Measurements from ENCODE around the gene ATG9B.
A peak's percentile ranks its signal among the peaks of the same experiment; 100 is the strongest.

The ATG9B gene

GRCh38 chr7:151009327-151010036 is 14.8 kb downstream of the ATG9B start:
- no peak for DNase-seq
- in situ Hi-C loops (cut with HindIII; ENCODE audit: low pct_ligation_motif_present, low sequenced_read_pairs) = no loop called here
- Histone ChIP-seq H3K27me3 (replicated peaks) (peaks cover 6% of the 10 kb centered on the region), H3K36me3 (replicated peaks) (no peaks in the 10 kb centered on the region), H3K27ac (no peak overlapping the region), H3K4me3 (ENCODE audit: low read depth, low read length) (no peak overlapping the region)
- no peak for TF ChIP-seq CTCF (IDR thresholded peaks at IDR 0.05; ENCODE audit: low read depth, low read length, missing control alignments)

DNA sequence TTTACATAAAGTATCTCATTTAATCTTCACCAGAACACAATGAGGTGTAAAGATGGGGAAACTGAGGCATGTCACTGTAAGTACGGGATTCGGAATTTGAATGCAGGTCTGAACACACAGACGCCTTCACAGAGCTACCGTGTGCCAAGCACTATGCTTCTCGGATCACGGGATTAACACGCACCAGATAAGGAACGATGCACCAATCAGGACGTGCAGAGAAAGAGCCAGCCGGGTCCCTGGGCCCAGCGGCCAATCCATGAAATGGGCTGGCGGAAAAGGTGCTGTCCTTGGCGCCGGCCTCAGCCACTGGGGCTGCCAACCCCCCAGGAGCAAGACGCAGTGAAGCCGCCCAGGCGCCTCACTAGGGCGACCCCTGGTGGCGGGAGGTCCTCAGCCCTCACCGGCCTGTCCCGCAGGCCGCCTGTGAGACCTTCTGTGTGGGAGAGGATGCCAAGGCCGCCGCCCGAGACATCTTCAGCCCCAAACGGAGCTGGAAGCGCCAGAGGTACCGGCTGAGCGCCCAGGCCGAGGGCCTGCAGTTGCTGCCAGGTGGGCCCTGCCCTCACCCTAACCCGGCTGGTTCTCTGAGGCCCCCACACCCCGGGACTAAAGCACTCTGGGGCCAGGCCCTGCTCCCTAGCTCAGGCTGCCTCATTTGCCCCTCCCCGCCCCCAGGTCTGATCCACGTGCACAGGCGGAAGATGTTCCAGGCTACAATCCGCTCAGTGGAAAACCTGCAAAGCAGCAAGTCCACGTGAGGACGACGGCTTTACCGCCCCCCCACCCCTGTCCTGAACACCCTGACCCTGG is 15.6 kb downstream of the ATG9B start:
- H3K27ac ChIP-seq = no peak overlapping the region
- in situ Hi-C loops (cut with HindIII; ENCODE audit: low pct_ligation_motif_present, low sequenced_read_pairs) = no loop called here
- no peak for DNase-seq
- H3K36me3 ChIP-seq (replicated peaks) = no peaks in the 10 kb centered on the region
- H3K27me3 ChIP-seq (replicated peaks) = peaks cover 6% of the 10 kb centered on the region
- peak overlapping the region; percentile 2 for H3K4me3 ChIP-seq (ENCODE audit: low read depth, low read length)
- peak; percentile 85 for TF ChIP-seq CTCF (IDR thresholded peaks at IDR 0.05; ENCODE audit: low read depth, low read length, missing control alignments)

GRCh38 chr7:151008143-151008510 is 16.2 kb downstream of the ATG9B start:
- H3K36me3 ChIP-seq (replicated peaks) = no peaks in the 10 kb centered on the region
- TF ChIP-seq CTCF (IDR thresholded peaks at IDR 0.05; ENCODE audit: low read depth, low read length, missing control alignments) = no peak
- H3K27me3 ChIP-seq (replicated peaks) = peaks cover 6% of the 10 kb centered on the region
- DNase-seq = no peak
- H3K27ac ChIP-seq = no peak overlapping the region
- H3K4me3 ChIP-seq (ENCODE audit: low read depth, low read length) = no peak overlapping the region
- in situ Hi-C loops (cut with HindIII; ENCODE audit: low pct_ligation_motif_present, low sequenced_read_pairs) = no loop called here

GRCh38 chr7:151007469-151007898 is 16.8 kb downstream of the ATG9B start:
- H3K4me3 ChIP-seq (ENCODE audit: low read depth, low read length) = no peak overlapping the region
- no peaks in the 10 kb centered on the region for H3K36me3 ChIP-seq (replicated peaks)
- in situ Hi-C loops (cut with HindIII; ENCODE audit: low pct_ligation_motif_present, low sequenced_read_pairs) = no loop called here
- no peak for TF ChIP-seq CTCF (IDR thresholded peaks at IDR 0.05; ENCODE audit: low read depth, low read length, missing control alignments)
- H3K27ac ChIP-seq = no peak overlapping the region
- H3K27me3 ChIP-seq (replicated peaks) = peaks cover 2% of the 10 kb centered on the region
- DNase-seq = no peak

DNA sequence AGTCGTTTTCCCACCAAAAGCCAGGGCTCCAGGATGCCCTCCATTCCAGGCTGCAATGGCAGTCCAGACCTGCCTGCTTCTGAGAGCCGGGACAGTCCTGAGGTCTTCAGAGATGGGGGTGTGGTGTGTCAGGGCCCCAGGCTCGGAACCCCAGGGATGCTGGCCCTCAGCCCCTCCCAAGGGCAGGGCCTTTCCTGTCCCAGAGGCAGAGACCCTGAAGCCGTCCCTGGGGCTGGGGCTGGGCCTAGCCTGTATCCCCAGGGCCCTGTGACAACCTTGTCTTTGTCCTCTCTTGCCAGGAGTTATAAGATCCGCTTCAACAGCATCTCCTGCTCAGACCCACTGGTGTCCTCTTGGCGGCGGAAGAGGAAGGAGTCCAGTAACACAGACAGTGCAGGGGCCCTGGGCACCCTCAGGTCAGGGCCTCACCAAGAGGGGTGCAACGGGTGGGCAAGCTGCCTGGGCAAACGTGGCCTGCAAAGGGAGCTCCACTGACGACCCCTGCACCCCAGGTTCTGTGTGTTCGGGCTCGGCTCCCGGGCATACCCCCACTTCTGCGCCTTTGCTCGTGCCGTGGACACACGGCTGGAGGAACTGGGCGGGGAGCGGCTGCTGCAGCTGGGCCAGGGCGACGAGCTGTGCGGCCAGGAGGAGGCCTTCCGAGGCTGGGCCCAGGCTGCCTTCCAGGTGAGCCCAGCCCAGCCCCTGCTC is 17.5 kb downstream of the ATG9B start:
- Histone ChIP-seq H3K36me3 (replicated peaks) (no peaks in the 10 kb centered on the region), H3K4me3 (ENCODE audit: low read depth, low read length) (no peak overlapping the region), H3K27me3 (replicated peaks) (no peaks in the 10 kb centered on the region), H3K27ac (no peak overlapping the region)
- in situ Hi-C loops (cut with HindIII; ENCODE audit: low pct_ligation_motif_present, low sequenced_read_pairs) = no loop called here
- no peak for DNase-seq
- no peak for TF ChIP-seq CTCF (IDR thresholded peaks at IDR 0.05; ENCODE audit: low read depth, low read length, missing control alignments)
